HG03460 (cell line): ENCODE data around the gene MAP4K3.
"Not testable (repeated sequence)": the region's sequence is repeated elsewhere in the genome, so short reads cannot be mapped to it uniquely, and the experiment has no call there.

Experiments
- ATAC-seq: cut with Tn5 transposase; IDR thresholded peaks from one replicate; pipeline ENCODE4 v1.9.1; 2021; ENCODE audit not compliant: unreplicated experiment

MAP4K3 gene

GRCh38 chr2:39375917-39376316 lies 61.2 kb downstream of the MAP4K3 start:
- ATAC-seq, result no peak

GRCh38 chr2:39373181-39373802 lies 63.8 kb downstream of the MAP4K3 start:
- no peak for ATAC-seq

GRCh38 chr2:39370101-39370500 lies 67.0 kb downstream of the MAP4K3 start:
- no peak for ATAC-seq

DNA sequence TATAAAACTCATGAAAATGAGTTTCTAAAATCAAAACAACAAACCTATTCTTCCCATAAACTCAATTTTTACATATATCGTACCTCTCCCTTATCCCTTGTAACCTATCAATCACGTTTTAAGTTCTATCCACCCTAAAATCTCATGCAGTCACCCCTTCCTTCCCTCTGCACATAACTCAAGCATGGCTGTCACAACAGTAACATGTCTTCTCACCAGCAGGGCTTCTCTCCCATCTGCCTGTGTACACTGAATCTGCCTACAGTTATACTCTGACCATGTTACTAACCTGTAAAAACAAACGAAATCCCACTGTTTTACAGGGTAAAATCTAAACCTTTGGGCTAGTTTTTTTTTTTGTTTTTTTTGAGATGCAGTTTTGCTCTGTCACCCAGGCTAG lies 68.2 kb downstream of the MAP4K3 start:
- ATAC-seq, result no peak

GRCh38 chr2:39368376-39368775 lies 68.7 kb downstream of the MAP4K3 start:
- no peak for ATAC-seq

GRCh38 chr2:39362595-39362994 lies 74.5 kb downstream of the MAP4K3 start:
- ATAC-seq, result no peak

DNA sequence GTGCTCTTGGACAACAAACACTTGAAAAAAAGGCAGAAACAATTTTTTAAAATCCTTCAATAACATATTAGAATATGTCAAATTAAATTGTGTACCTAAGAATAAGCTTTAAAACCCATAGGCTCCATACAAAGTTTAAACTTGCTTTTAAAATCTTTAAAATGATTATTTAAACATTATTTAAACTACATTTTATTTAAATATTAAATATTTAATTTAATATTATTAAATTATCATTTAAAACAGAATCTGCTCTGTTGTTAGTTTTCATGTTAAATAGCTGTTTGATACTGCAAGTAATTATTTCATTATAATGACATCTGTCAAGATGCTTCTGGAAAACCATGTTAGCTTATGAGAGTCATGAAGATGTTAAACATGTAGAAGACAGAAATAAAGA lies 75.6 kb downstream of the MAP4K3 start:
- no peak for ATAC-seq

- not testable (repeated sequence) for ATAC-seq
Measured at GRCh38 chr2:39360342-39360741, 76.7 kb downstream of the MAP4K3 start.

- ATAC-seq, result no peak
Measured at GRCh38 chr2:39359453-39360038, 77.5 kb downstream of the MAP4K3 start.

DNA sequence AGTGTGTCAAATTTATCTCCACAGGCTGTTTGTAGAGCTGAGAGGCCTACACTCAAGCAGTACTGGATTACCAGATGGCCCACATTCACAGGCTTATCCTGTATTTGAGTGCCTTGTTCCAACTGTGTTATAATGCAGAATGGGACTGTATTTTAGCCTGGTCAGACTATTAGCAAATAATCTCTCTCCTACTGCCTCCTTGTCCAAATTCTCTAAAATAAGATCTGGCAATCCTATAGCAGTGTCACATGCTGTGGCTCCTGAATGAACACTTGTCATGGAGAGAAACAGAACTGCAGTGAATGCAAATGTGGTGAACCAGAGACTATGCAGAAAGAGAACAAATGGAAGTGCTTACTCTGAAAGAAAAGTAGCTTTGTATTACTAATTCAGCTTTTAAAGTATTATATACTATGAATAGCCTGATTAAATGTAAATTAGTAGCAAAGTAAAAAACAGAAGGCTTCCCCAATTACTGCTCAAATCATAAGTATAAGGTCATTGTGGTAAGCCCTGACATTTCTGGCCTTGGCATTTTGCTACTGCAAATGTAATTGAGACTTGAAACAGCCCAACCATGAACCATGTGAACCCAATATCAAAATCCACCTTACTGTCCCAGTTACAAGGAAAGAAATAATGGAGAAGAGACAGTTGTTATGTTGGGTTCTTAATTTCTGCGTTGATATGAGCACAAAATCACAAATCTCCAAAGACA lies 80.0 kb downstream of the MAP4K3 start:
- no peak for ATAC-seq

GRCh38 chr2:39350658-39351057 lies 86.4 kb downstream of the MAP4K3 start:
- no peak for ATAC-seq

- ATAC-seq, result no peak
Measured at GRCh38 chr2:39338502-39338901, 98.6 kb downstream of the MAP4K3 start.

DNA sequence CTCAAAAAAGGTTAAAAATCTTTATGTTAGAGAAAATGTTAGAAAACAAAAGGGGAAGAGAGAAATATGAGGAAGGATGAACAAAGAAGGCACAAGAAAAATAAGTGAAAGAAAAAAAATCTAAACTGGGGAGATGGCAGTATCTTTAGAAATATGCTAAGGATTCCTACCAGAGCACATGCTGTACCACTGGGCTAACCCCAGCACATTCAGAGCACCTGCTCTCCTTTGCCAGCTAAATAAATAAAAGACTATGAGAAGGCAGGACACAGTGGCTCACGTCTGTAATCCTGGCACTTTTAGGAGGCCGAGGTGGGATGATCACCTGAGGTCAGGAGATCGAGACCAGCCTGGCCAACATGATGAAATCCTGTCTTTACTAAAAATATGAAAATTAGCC lies 101.2 kb downstream of the MAP4K3 start:
- ATAC-seq, result no peak

DNA sequence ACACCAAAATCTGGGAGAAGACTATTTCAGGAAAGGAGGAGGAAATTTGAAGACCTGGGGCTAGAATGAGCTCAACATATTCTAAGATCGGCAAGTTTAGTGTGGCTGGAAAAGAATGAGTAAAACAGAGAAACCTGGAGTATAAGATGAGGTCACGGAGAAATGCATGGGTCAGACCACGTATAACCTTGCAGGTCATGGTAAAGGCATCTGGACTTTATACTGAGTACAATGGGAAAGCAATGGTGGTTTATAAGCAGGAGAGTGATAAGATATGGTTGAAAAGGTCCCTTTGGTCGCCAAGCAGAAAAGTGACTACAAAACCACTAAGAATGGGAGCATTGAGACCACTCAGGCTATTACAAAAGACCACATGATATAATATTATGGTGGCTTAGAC lies 102.1 kb downstream of the MAP4K3 start:
- no peak for ATAC-seq

- ATAC-seq, result no peak
Measured at GRCh38 chr2:39334529-39334928, 102.6 kb downstream of the MAP4K3 start.

DNA sequence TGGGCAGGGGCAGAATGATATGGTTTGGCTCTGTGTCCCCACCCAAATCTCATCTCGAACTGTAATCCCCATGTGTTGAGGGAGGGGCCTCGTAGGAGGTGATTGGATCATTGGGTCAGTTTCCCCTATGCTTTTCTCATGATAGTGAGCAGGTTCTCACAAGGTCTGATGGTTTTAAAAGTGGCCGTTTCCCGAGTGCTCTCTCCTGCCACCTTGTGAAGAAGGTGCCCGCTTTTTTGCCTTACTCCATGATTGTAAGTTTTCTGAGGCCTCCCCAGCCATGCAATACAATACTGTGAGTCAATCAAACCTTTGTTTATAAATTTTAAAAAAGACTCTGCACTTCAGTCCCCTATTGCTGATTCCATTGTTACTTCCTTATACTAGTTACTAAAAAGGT lies 110.4 kb downstream of the MAP4K3 start:
- ATAC-seq, result no peak

GRCh38 chr2:39325966-39326365 lies 111.1 kb downstream of the MAP4K3 start:
- no peak for ATAC-seq

- ATAC-seq, result not testable (repeated sequence)
Measured at GRCh38 chr2:39321056-39322035, 115.7 kb downstream of the MAP4K3 start.

GRCh38 chr2:39320162-39320561 lies 116.9 kb downstream of the MAP4K3 start:
- no peak for ATAC-seq

GRCh38 chr2:39313575-39313974 lies 123.5 kb downstream of the MAP4K3 start:
- no peak for ATAC-seq

DNA sequence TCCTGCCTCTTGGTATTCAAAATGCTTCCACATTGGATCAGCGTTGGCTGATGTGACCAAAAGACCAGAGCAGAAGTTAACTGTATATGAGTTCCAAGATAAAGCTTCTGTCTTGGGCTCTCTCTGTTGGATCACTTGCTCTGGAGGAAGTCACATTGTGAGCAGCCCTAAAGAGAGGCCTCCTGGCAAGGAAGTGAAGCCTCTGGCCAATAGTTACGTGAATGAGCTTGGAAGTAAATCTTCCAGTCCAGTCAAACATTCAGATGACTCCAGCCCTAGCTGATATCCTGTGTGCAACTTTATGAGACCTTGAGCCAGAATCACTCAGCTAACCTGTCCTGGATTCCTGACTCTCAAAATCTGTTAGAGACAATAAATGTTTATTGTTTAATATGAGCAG lies 125.6 kb downstream of the MAP4K3 start:
- no peak for ATAC-seq
